ENCODE results near the gene CCDC138.

- TF ChIP-seq CTCF (conservative IDR thresholded peaks at IDR 0.05; ENCODE audit: low read depth, low read length) (no peak), EZH2 (IDR thresholded peaks at IDR 0.05; ENCODE audit: low read length, unreplicated experiment) (no peak), EZH2phosphoT487 (IDR thresholded peaks at IDR 0.05; ENCODE audit: borderline replicate concordance, low read length) (no peak)
Observed at GRCh38 chr2:108787216-108787541, 608 bp downstream of the CCDC138 start.
